ENCODE results near the gene SLCO1B3.
A peak's percentile ranks its signal among the peaks of the same experiment; 100 is the strongest.

SLCO1B3 gene

DNA sequence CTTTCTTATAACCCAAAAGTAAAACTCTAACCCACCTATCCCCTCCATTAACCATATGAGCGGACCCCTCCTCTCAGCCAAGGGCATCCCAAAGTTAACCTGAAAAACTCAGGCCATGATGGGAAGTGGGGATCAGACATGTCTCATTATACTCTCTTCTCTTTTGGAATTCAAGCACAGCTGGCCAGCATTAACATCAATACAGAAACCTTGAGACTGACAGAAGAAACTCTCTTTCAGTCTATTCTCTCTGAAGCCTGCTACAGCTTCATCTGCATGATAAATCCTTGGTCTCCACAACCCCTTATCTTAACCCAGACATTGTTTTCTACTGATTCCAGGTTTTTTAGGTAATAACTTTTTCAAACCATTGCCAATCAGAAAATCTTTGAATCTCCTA lies 17.5 kb upstream of the SLCO1B3 start:
- H4K20me1 ChIP-seq (ENCODE audit: insufficient read depth) = no peaks in the 10 kb centered on the region
- H3K36me3 ChIP-seq (ENCODE audit: insufficient read depth) = no peaks in the 10 kb centered on the region
- H3K9ac ChIP-seq = no peak overlapping the region
- no peaks in the 10 kb centered on the region for H3K27me3 ChIP-seq (ENCODE audit: insufficient read depth, low read depth)
- H3K4me2 ChIP-seq = no peak overlapping the region
- no peaks in the 10 kb centered on the region for H3K79me2 ChIP-seq (ENCODE audit: insufficient read depth, low read depth)
- TF ChIP-seq, protein P1, sequence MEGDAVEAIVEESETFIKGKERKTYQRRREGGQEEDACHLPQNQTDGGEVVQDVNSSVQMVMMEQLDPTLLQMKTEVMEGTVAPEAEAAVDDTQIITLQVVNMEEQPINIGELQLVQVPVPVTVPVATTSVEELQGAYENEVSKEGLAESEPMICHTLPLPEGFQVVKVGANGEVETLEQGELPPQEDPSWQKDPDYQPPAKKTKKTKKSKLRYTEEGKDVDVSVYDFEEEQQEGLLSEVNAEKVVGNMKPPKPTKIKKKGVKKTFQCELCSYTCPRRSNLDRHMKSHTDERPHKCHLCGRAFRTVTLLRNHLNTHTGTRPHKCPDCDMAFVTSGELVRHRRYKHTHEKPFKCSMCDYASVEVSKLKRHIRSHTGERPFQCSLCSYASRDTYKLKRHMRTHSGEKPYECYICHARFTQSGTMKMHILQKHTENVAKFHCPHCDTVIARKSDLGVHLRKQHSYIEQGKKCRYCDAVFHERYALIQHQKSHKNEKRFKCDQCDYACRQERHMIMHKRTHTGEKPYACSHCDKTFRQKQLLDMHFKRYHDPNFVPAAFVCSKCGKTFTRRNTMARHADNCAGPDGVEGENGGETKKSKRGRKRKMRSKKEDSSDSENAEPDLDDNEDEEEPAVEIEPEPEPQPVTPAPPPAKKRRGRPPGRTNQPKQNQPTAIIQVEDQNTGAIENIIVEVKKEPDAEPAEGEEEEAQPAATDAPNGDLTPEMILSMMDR (conservative IDR thresholded peaks at IDR 0.05; ENCODE audit: low read depth, low read length) = no peak
- H3K4me1 ChIP-seq (ENCODE audit: low read depth, poor library complexity, severe bottlenecking) = no peaks in the 10 kb centered on the region
- no peak overlapping the region for H3K4me3 ChIP-seq (IDR thresholded peaks at IDR 0.05; ENCODE audit: insufficient read depth, low read depth, low read length)
- H2AFZ ChIP-seq (ENCODE audit: low read depth) = no peak overlapping the region
- H3K27ac ChIP-seq = no peak overlapping the region

DNA sequence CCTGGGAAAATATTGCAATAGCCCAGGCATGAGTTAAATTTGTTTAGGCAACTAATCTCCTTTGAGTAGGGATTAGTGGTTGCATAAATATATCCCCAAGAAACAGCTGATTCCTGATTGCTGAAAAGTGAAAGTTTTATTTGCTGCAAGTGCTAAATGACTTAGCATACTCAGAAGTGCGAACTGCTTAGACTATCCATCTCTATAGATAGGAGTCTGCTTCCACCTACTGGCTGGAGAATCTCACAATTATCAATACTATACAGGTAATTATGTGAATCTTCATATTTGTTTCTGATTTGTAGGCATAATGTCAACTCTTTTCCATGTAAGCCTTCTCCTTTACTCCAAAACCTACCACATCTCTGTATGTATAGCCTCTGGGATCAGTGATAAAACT lies 12.0 kb upstream of the SLCO1B3 start:
- Histone ChIP-seq H3K4me3 (IDR thresholded peaks at IDR 0.05; ENCODE audit: insufficient read depth, low read depth, low read length) (no peak overlapping the region), H3K79me2 (ENCODE audit: insufficient read depth, low read depth) (no peaks in the 10 kb centered on the region), H3K9ac (no peak overlapping the region), H3K27me3 (ENCODE audit: insufficient read depth, low read depth) (no peaks in the 10 kb centered on the region), H3K36me3 (ENCODE audit: insufficient read depth) (no peaks in the 10 kb centered on the region), H3K27ac (no peak overlapping the region), H3K4me2 (no peak overlapping the region), H2AFZ (ENCODE audit: low read depth) (no peak overlapping the region), H3K4me1 (ENCODE audit: low read depth, poor library complexity, severe bottlenecking) (no peaks in the 10 kb centered on the region), H4K20me1 (ENCODE audit: insufficient read depth) (no peaks in the 10 kb centered on the region)
- TF ChIP-seq, protein P1 (conservative IDR thresholded peaks at IDR 0.05; ENCODE audit: low read depth, low read length) = peak; percentile 33; the same call in 1 of the 2 replicates

DNA sequence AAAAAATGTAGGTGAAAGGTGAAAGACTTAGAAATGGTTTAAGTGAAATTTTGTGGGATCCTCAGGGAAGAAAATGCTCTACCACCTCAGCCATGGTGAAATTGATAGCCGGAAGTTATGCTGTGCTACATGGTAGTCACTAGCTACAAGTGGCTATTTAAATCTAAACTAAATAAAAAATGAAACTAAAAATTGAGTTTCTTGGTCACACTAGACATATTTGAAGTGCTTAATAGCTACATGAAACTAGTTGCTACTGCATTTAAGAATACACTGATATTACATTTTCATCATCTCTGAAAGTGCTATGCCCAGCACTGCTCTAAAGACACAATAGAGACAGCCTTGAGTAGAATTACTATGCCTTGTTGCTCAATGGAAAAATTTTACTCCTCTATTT lies 10.3 kb upstream of the SLCO1B3 start:
- H3K4me2 ChIP-seq = no peak overlapping the region
- no peak overlapping the region for H3K4me3 ChIP-seq (IDR thresholded peaks at IDR 0.05; ENCODE audit: insufficient read depth, low read depth, low read length)
- H3K27ac ChIP-seq = no peak overlapping the region
- no peaks in the 10 kb centered on the region for H3K4me1 ChIP-seq (ENCODE audit: low read depth, poor library complexity, severe bottlenecking)
- no peaks in the 10 kb centered on the region for H4K20me1 ChIP-seq (ENCODE audit: insufficient read depth)
- no peaks in the 10 kb centered on the region for H3K36me3 ChIP-seq (ENCODE audit: insufficient read depth)
- H3K79me2 ChIP-seq (ENCODE audit: insufficient read depth, low read depth) = no peaks in the 10 kb centered on the region
- H2AFZ ChIP-seq (ENCODE audit: low read depth) = no peak overlapping the region
- H3K27me3 ChIP-seq (ENCODE audit: insufficient read depth, low read depth) = no peaks in the 10 kb centered on the region
- H3K9ac ChIP-seq = no peak overlapping the region
- TF ChIP-seq, protein P1 (conservative IDR thresholded peaks at IDR 0.05; ENCODE audit: low read depth, low read length) = no peak

DNA sequence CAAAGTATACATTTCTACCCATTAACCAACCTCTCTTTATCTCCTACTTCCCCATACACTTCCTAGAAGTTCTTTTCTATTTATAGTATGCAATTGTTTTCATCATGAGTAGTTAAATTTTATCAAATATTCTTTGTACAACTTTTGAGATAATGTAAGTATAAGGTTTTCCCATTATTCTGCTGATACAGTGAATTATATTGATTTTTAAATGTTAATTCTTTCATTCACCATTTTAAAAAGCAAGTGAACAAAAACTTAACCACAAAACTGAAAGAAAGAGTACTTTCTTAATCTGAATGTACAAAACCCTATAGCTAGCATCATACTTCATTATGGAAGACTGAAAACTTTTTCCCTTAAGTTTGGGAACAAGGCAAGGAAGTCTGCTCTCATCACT lies 9.5 kb upstream of the SLCO1B3 start:
- no peaks in the 10 kb centered on the region for H3K36me3 ChIP-seq (ENCODE audit: insufficient read depth)
- H3K9ac ChIP-seq = no peak overlapping the region
- no peaks in the 10 kb centered on the region for H3K79me2 ChIP-seq (ENCODE audit: insufficient read depth, low read depth)
- no peaks in the 10 kb centered on the region for H4K20me1 ChIP-seq (ENCODE audit: insufficient read depth)
- no peak overlapping the region for H3K27ac ChIP-seq
- H2AFZ ChIP-seq (ENCODE audit: low read depth) = no peak overlapping the region
- no peak overlapping the region for H3K4me2 ChIP-seq
- no peak overlapping the region for H3K4me3 ChIP-seq (IDR thresholded peaks at IDR 0.05; ENCODE audit: insufficient read depth, low read depth, low read length)
- TF ChIP-seq, protein P1 (conservative IDR thresholded peaks at IDR 0.05; ENCODE audit: low read depth, low read length) = no peak
- H3K4me1 ChIP-seq (ENCODE audit: low read depth, poor library complexity, severe bottlenecking) = no peaks in the 10 kb centered on the region
- H3K27me3 ChIP-seq (ENCODE audit: insufficient read depth, low read depth) = no peaks in the 10 kb centered on the region

Data from KMS-11 (cell line).